GM19452 (cell line): ENCODE data around the gene RASSF8.

ENCODE experiments used
- ATAC-seq: cut with Tn5 transposase; IDR thresholded peaks from one replicate; pipeline ENCODE4 v1.9.1; 2021; ENCODE audit not compliant: unreplicated experiment

The RASSF8 gene

GRCh38 chr12:25958428-25959070 is at the start of gene RASSF8:
TSS of gene RASSF8 (plus strand) at chr12:25958682. CDS start at chr12:26055344, 96,662 bp downstream.
- peak; percentile 79 for ATAC-seq

GRCh38 chr12:25914551-25914950 is 43.9 kb upstream of the RASSF8 start:
- ATAC-seq: no peak

GRCh38 chr12:25924491-25925001 is 33.9 kb upstream of the RASSF8 start:
- no peak for ATAC-seq

- ATAC-seq: no peak
Observed at GRCh38 chr12:25925064-25925463, 33.4 kb upstream of the RASSF8 start.

- ATAC-seq: no peak
Observed at GRCh38 chr12:25926536-25926935, 31.9 kb upstream of the RASSF8 start.

GRCh38 chr12:25929142-25929541 is 29.3 kb upstream of the RASSF8 start:
- ATAC-seq: no peak

GRCh38 chr12:25932971-25933370 is 25.5 kb upstream of the RASSF8 start:
- ATAC-seq: no peak

GRCh38 chr12:25934456-25934855 is 24.0 kb upstream of the RASSF8 start:
- ATAC-seq: no peak

- ATAC-seq: no peak
Observed at GRCh38 chr12:25935355-25936144, 22.9 kb upstream of the RASSF8 start.

- no peak for ATAC-seq
Observed at GRCh38 chr12:25937096-25937495, 21.4 kb upstream of the RASSF8 start.

GRCh38 chr12:25938581-25938980 is 19.9 kb upstream of the RASSF8 start:
- no peak for ATAC-seq

GRCh38 chr12:25939606-25940005 is 18.9 kb upstream of the RASSF8 start:
- ATAC-seq: no peak

- ATAC-seq: no peak
Observed at GRCh38 chr12:25940886-25941285, 17.6 kb upstream of the RASSF8 start.

GRCh38 chr12:25942709-25943108 is 15.8 kb upstream of the RASSF8 start:
- no peak for ATAC-seq

- no peak for ATAC-seq
Observed at GRCh38 chr12:25943940-25944339, 14.5 kb upstream of the RASSF8 start.

GRCh38 chr12:25949343-25949742 is 9.1 kb upstream of the RASSF8 start:
- ATAC-seq: no peak

- ATAC-seq: no peak
Observed at GRCh38 chr12:25950329-25951115, 8.0 kb upstream of the RASSF8 start.

- no peak for ATAC-seq
Observed at GRCh38 chr12:25957793-25958427, 572 bp upstream of the RASSF8 start.

- peak; percentile 47 for ATAC-seq
Observed at GRCh38 chr12:25959071-25959961, 834 bp downstream of the RASSF8 start.

GRCh38 chr12:25960143-25960542 is 1.7 kb downstream of the RASSF8 start:
- no peak for ATAC-seq
